ENCODE data around the gene RASL10B.

The RASL10B gene

GRCh38 chr17:35731239-35731916 is at the start of gene RASL10B:
Gene RASL10B (plus strand): TSS chr17:35731639. CDS start chr17:35735185, 3,546 bp downstream.
- H3K4me1 ChIP-seq (ENCODE audit: control insufficient read depth, low read length), result peaks cover 10% of the 10 kb centered on the region
- H3K9me3 ChIP-seq (ENCODE audit: control insufficient read depth, insufficient read depth, low read length), result no peaks in the 10 kb centered on the region
- H3F3A ChIP-seq (ENCODE audit: control insufficient read depth, insufficient read depth), result no peaks in the 10 kb centered on the region
- TF ChIP-seq CTCF (IDR thresholded peaks at IDR 0.05; ENCODE audit: low read depth, low read length, poor library complexity, severe bottlenecking) (no peak), EZH2phosphoT487 (IDR thresholded peaks at IDR 0.05; ENCODE audit: borderline replicate concordance, low read length) (no peak)
- H3K27me3 ChIP-seq (ENCODE audit: control insufficient read depth, low read length), result peaks cover 23% of the 10 kb centered on the region
- H3K9me2 ChIP-seq (replicated peaks; ENCODE audit: control insufficient read depth, low read length), result no peaks in the 10 kb centered on the region
- no peaks in the 10 kb centered on the region for H4K20me1 ChIP-seq (ENCODE audit: control insufficient read depth, insufficient read depth, low read depth, low read length)
- no peaks in the 10 kb centered on the region for H3K79me2 ChIP-seq (ENCODE audit: control insufficient read depth, low read length)
- no peaks in the 10 kb centered on the region for H3K36me3 ChIP-seq (ENCODE audit: control insufficient read depth, low read length)
- no peak within 1 kb of the TSS for H3K4me3 ChIP-seq (ENCODE audit: low read length)
- peak within 1 kb of the TSS; percentile 19; the same call in 1 of the 2 replicates for H3K4me2 ChIP-seq (ENCODE audit: low read length)
- H3K27ac ChIP-seq (ENCODE audit: low read depth, low read length), result no peak within 1 kb of the TSS

GRCh38 chr17:35683591-35683990 is 47.8 kb upstream of the RASL10B start:
- H3K27me3 ChIP-seq (ENCODE audit: control insufficient read depth, low read length), result no peaks in the 10 kb centered on the region
- H3K9me3 ChIP-seq (ENCODE audit: control insufficient read depth, insufficient read depth, low read length), result no peaks in the 10 kb centered on the region
- H3K27ac ChIP-seq (ENCODE audit: low read depth, low read length), result no peak overlapping the region
- no peak overlapping the region for H3K4me3 ChIP-seq (ENCODE audit: low read length)
- H3K79me2 ChIP-seq (ENCODE audit: control insufficient read depth, low read length), result no peaks in the 10 kb centered on the region
- H3K4me2 ChIP-seq (ENCODE audit: low read length), result no peak overlapping the region
- no peaks in the 10 kb centered on the region for H3F3A ChIP-seq (ENCODE audit: control insufficient read depth, insufficient read depth)
- TF ChIP-seq EZH2phosphoT487 (IDR thresholded peaks at IDR 0.05; ENCODE audit: borderline replicate concordance, low read length) (no peak), CTCF (IDR thresholded peaks at IDR 0.05; ENCODE audit: low read depth, low read length, poor library complexity, severe bottlenecking) (no peak)
- no peaks in the 10 kb centered on the region for H3K9me2 ChIP-seq (replicated peaks; ENCODE audit: control insufficient read depth, low read length)
- no peaks in the 10 kb centered on the region for H3K4me1 ChIP-seq (ENCODE audit: control insufficient read depth, low read length)
- H3K36me3 ChIP-seq (ENCODE audit: control insufficient read depth, low read length), result peaks cover 38% of the 10 kb centered on the region
- H4K20me1 ChIP-seq (ENCODE audit: control insufficient read depth, insufficient read depth, low read depth, low read length), result no peaks in the 10 kb centered on the region

- H3K79me2 ChIP-seq (ENCODE audit: control insufficient read depth, low read length), result no peaks in the 10 kb centered on the region
- H3K4me3 ChIP-seq (ENCODE audit: low read length), result no peak overlapping the region
- no peak overlapping the region for H3K27ac ChIP-seq (ENCODE audit: low read depth, low read length)
- H3K4me2 ChIP-seq (ENCODE audit: low read length), result no peak overlapping the region
- no peaks in the 10 kb centered on the region for H3K9me3 ChIP-seq (ENCODE audit: control insufficient read depth, insufficient read depth, low read length)
- H3K4me1 ChIP-seq (ENCODE audit: control insufficient read depth, low read length), result no peaks in the 10 kb centered on the region
- no peaks in the 10 kb centered on the region for H3K27me3 ChIP-seq (ENCODE audit: control insufficient read depth, low read length)
- H3K36me3 ChIP-seq (ENCODE audit: control insufficient read depth, low read length), result peaks cover 38% of the 10 kb centered on the region
- H4K20me1 ChIP-seq (ENCODE audit: control insufficient read depth, insufficient read depth, low read depth, low read length), result no peaks in the 10 kb centered on the region
- TF ChIP-seq CTCF (IDR thresholded peaks at IDR 0.05; ENCODE audit: low read depth, low read length, poor library complexity, severe bottlenecking) (no peak), EZH2phosphoT487 (IDR thresholded peaks at IDR 0.05; ENCODE audit: borderline replicate concordance, low read length) (no peak)
- H3F3A ChIP-seq (ENCODE audit: control insufficient read depth, insufficient read depth), result no peaks in the 10 kb centered on the region
- H3K9me2 ChIP-seq (replicated peaks; ENCODE audit: control insufficient read depth, low read length), result no peaks in the 10 kb centered on the region
These were observed 47.2 kb upstream of the RASL10B start for GRCh38 chr17:35684055-35684802.

Data from DOHH2 (cell line).